Raji (cell line): ENCODE measurements around the gene GRK2.

Experiments used
- POLR2A ChIP-seq: IDR thresholded peaks from 2 replicates; pipeline ENCODE4 v1.6.1; 2011; ENCODE audit warnings: low read depth, low read length, control low read depth; ENCODE audit not compliant: insufficient read depth

Gene GRK2

GRCh38 chr11:67304511-67305113 lies 38.3 kb downstream of the GRK2 start:
- no peak for TF ChIP-seq POLR2A

DNA sequence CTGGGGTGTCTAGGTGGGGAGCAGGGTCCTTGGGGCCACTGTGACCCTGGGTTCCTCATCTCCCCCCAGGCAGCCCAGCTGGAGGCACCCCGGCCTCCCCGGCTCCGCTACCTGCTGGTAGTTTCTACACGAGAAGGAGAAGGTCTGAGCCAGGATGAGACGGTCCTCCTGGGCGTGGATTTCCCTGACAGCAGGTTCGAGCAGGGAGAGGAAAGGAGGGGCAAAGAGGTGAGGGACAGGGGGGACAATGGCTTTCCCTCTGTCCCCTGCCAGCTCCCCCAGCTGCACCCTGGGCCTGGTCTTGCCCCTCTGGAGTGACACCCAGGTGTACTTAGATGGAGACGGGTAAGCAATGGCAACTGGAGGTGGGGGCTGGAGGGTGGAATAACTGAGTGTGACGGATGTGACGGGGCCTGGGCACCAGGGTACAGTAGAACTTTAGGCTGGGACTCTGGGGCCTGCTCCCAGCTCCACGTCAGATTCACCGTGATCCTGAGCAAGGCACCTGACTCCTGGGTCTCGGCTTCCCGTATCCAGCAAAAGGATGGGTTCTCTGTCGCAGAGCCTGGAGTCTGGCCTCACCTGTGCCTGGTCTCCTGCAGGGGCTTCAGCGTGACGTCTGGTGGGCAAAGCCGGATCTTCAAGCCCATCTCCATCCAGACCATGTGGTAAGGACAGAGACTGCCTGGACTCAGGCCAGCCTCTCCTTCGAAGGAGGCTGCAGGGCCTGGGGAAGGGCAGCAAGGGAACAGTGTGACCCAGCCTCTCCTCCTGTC lies 40.7 kb downstream of the GRK2 start:
- TF ChIP-seq POLR2A, result no peak

- no peak for TF ChIP-seq POLR2A
Observed at GRCh38 chr11:67307545-67308001, 41.3 kb downstream of the GRK2 start.

- no peak for TF ChIP-seq POLR2A
Observed at GRCh38 chr11:67308031-67308866, 42.0 kb downstream of the GRK2 start.

DNA sequence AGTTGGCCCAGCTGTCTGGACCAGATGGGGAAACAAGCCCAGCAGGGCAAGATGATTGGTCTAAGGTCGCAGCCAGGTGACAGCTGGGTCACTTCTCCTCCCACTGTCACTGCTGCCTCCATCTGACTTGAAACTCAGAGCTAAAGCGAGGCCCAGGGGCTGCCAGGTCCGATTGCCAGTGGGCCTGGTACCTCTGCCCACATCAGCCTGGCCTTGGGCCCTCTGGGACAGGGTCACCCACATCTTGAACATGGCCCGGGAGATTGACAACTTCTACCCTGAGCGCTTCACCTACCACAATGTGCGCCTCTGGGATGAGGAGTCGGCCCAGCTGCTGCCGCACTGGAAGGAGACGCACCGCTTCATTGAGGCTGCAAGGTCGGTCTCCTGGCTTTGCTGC lies 42.9 kb downstream of the GRK2 start:
- TF ChIP-seq POLR2A, result no peak

- TF ChIP-seq POLR2A, result no peak
Observed at GRCh38 chr11:67309661-67310061, 43.4 kb downstream of the GRK2 start.

DNA sequence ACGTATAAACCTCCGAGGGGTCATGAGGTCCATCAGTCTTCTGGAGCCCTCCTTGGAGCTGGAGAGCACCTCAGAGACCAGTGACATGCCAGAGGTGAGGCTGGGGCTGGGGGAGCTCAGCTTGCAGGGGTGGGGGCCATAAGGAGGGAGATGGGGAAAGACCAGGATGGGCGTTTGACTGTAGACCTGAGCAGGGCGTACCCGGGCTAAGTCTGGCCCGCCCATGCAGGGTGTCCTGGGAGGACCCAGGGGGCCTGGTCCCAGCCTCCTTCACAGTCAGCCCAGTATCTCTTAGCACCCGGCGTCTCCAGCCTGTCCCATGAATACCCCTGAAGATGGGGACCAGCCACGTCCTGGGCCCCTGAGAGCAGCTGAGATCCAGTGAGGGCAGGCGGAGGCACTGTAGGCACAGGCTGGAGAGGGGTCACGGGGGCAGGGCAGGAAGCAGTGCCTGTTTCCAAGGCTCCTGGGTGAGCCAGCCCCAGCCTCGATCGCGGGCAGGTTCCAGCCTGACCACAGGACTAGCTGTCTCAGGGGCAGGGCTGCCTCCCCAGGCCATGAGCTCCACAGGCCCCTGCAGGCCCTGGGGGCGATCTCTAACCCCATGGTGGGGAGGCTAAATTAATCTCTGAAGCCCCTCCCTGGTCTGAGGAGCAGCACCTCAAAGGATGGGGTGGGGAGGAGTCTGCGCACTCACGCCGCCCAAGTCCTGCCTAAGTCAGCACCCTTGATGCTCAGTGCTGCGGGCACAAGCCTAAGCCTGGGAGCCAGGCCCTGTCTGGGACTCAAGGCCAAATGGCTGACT lies 44.2 kb downstream of the GRK2 start:
- no peak for TF ChIP-seq POLR2A

DNA sequence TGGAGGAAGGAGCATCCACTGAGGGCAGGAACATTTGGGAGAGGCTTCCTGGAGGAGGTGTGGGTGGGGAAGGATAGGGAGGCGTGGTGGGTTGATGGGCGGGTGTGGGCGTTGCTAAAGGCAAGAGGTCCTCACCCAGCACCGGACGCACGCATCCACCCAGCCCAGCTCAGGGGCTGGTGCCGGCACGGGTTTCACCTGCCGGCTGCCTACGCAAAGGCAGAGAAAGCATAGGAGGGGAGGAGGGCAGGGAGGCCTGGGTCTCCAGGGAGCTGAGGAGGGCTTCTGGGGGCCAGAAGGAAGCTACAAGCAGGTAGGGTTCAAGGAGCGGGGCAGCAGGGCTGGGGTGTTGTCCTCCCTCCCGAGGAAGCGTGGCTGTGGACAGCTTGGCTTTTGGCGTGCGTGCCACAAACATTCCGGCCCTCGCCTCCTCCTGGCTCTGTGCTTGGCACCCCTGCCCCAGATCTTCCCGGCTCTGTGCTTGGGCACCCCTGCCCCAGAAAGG lies 44.8 kb downstream of the GRK2 start:
- no peak for TF ChIP-seq POLR2A

DNA sequence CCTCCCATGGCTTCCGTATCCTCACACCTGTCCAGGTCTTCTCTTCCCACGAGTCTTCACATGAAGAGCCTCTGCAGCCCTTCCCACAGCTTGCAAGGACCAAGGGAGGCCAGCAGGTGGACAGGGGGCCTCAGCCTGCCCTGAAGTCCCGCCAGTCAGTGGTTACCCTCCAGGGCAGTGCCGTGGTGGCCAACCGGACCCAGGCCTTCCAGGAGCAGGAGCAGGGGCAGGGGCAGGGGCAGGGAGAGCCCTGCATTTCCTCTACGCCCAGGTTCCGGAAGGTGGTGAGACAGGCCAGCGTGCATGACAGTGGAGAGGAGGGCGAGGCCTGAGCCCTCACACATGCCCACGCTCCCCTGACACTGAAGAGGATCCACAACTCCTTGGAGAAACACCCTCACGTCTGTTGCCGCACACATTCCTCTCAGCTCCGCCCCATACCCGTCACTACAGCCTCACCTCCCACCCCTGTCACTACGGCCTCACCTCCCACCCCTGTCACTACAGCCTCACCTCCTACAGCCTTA lies 45.3 kb downstream of the GRK2 start:
- no peak for TF ChIP-seq POLR2A

DNA sequence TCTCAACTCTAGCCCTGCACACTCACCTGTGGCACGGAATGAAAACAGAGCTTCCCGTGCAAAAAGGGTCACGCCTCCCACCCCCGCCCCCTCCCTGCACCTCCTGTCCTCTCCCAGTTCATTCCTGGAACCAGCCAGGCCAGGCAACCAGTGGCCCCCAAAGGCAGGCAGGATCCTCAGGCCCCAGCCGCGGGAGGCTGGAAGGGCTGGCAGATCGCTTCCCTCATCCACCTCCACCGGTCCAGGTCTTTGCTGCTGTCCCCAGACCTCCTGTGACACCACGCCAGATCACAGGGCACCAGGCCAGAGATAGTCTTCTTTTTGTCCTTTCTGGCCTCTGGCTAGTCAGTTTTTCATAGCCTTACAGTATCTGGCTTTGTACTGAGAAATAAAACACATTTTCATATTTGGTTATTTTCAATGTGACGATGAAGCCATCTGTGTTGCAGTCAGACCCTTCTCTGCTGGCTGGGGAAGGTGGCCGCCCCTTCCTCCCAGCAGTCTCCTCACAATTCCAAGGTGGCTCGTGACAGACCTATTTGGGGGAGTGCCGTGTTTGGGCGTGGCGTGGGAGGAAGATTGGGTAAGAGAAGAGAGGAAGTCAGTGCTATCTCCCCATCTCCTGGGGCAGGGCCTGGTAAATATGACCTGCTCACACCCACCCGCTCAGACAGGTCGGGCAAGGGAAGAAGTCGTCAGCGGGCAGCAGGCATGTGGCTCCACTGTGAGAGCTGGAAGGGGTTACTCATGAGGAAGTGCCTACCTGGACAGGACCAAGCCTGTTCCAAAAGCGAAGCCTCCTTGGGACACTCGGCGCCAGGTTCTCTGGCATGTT lies 46.1 kb downstream of the GRK2 start:
- no peak for TF ChIP-seq POLR2A

DNA sequence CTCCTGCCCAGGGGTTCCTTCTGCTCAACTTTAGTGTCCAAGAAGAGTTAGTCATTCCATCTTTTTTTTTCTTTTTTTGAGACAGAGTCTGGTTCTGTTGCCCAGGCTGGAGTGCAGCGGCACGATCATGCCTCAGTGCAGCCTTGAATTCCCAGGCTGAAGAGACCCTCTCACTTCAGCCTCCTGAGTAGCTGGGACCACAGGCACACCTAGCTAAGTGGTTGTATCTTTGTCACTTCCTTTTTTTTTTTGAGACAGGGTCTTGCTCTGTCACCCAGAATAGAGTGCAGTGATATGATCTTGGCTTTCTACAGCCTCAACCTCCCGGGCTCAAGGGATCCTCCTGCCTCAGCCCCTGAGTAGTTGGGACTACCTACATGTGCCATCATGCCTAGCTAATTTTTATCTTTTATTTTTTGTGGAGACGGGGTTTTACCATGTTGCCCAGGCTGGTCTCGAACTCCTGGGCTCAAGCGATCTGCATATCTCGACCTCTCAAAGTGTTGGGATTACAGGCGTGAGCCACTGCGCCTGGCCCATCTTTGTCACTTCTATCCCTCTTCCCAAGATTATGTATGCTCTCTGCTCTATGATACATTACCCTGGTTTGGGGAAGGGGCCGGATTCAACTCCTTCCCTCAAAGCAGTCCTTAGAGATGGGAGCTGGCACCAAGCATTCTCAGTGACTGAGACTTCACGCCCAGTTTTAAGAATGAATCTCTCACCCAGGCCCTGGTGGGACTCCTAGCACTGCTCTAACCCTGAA lies 47.0 kb downstream of the GRK2 start:
- no peak for TF ChIP-seq POLR2A

DNA sequence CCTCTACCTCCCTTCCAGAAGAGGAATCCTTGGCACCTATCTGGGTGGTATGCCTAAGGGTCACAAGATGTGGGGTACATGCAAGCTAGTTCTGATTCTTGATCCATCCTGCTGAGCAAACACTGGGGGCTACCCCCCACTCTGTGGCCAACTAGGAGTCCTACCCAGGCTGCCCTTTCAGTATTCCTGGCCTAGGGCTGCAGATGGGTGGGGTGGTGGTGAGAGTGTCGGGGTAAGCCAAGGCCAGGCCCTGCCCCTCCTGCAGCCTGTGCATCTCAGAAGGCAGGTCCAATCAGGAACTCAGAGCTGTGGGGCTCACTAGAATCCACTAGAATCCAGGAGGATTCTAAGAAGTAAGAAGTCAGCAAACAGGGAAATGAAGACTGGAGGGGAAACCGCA lies 47.9 kb downstream of the GRK2 start:
- TF ChIP-seq POLR2A, result no peak

GRCh38 chr11:67315325-67315909 lies 49.1 kb downstream of the GRK2 start:
- TF ChIP-seq POLR2A, result no peak
